CD4-positive, alpha-beta T cell treated with Interferon alpha-2 for 1 hour (primary cell): ENCODE results near the gene ABITRAM.
"Not testable (repeated sequence)": the region's sequence is repeated elsewhere in the genome, so short reads cannot be mapped to it uniquely, and the experiment has no call there.

Source experiments
- DNase-seq, 2 donors: peaks; one replicate each; pipeline ENCODE4 v3.0.0-alpha.2; 2020 to 2022

Gene ABITRAM, protein sequence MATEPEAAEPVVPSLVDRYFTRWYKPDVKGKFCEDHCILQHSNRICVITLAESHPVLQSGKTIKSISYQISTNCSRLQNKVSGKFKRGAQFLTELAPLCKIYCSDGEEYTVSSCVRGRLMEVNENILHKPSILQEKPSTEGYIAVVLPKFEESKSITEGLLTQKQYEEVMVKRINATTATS

DNA sequence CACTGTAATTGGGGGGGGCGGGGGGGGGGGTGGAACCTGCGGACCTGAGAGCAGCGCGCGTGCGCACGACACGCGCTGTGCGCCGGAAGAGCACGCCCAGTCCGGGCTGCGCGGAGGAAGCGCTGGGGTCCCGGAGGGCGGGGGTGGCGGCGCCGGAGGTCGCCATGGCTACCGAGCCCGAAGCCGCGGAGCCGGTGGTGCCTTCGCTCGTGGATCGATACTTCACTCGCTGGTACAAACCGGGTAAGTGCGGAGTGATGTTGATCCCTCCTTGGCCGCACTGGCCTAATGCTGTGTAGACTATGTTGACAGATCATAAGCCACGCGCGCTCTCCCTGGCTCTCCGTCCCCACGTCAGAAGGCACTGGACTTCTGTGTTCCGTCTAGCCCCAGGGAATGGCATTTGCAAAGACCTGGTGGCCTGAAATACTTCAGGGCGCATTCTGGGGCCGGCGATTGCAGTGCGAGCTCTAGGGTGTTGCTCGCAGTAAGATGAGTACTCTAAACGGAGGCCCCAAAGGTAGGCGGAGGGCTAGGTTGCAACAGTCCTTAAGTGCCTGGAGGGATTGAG is at the start of gene ABITRAM:
TSS of gene ABITRAM (plus strand) at position 78 of the 571 bp plus-strand sequence. CDS start at position 165, 87 bp downstream.
- peak; percentile 84 to 86 for DNase-seq

DNA sequence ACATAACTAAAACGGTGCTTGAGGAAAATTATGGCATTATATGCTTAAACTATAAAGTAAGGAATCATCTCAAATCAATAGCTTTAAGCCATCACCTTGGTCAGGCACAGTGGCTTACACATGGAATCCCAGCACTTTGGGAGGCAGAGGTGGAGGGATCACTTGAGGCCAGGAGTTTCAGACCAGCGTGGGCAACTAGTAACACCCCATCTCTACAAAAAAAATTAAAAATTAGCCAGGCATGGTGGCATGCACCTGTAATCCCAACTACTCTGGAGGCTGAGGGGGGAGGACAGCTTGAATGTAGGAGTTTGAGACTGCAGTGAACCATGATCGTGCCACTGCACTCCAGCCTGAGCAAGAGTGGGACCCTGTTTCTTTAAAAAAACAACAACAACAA is 49.5 kb upstream of the ABITRAM start:
- no peak for DNase-seq

DNA sequence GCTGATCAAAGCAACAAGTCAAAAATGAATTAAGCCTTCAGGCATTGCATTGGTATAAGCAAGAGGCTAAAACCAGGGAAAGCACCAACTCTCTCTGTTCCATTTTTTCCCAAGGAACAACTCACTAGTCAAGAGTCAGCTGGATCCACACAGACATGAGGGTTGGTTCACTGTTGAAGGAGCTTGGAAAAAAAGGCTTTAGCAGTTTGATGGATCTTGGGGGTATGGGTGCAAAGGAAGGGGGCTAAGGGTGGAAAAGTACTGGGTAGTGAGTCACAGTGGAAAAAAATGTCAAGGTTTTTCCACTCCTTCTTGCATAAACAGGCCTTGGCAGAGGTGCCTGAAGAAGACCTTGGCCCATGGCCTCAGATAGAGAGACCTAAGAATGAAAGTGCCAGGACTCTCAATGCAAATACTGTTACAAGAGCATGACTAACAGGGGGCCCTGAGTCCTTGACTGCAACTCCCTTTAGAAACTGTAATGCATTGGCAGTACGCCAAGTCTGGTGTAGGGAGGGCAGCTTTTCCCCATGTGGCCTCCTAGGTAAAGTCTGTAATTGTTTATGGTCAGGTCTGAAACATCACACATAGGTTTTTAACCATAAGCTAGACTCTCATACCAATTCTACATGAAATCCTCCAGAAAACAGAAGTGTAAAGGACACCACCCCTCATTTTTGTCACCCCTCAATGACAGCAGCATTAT is 48.4 kb upstream of the ABITRAM start:
- DNase-seq, result no peak

DNA sequence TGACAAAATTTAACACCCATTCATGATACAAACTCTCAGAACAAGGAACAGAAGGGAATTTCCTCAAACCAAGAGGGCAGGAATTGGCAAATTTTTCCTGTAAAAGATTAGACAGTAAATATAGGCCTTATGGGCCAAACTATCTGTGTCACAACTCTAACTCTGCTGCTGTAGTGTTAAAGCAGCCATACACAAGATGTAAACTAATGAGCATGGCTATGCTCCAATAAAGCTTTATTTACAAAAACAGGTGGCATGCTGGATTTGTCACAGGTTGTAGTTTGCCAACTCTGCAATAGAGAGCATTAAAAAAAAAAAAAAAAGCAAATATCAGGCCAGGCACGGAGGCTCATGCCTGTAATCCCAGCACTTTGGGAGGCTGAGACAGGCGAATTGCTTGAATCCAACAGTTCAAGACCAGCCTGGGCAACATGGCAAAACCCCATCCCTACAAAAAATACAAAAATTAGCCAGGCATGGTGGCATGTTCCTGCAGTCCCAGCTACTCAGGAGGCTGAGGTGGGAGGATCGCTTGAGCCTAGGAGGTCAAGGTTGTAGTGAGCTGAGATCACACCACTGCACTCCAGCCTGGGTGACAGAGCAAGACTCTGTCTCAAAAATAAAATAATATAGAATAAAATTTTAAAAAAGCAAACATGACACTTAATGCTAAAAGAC is 47.5 kb upstream of the ABITRAM start:
- DNase-seq, result not testable (repeated sequence)

DNA sequence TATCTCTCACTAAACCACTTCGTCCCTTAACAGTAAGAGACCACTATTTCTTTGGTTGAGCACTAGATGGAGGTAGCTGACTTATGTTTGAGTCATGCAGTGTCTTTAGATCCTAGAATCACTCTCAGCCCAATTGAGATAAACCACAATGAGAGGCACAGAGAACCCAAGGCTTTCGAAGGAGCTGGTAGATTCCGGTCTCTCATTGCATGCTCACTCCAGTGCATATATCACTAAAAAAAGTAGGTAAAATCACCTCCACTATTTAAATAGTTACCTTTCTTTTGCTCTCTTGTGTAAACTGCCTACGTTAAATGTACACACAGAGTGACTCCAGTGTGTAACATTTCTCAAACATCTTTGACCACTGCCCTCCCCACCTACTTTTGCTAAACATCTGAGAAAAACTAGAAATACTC is 44.5 kb upstream of the ABITRAM start:
- DNase-seq, result peak in 1 of 2 donors; percentile 7

DNA sequence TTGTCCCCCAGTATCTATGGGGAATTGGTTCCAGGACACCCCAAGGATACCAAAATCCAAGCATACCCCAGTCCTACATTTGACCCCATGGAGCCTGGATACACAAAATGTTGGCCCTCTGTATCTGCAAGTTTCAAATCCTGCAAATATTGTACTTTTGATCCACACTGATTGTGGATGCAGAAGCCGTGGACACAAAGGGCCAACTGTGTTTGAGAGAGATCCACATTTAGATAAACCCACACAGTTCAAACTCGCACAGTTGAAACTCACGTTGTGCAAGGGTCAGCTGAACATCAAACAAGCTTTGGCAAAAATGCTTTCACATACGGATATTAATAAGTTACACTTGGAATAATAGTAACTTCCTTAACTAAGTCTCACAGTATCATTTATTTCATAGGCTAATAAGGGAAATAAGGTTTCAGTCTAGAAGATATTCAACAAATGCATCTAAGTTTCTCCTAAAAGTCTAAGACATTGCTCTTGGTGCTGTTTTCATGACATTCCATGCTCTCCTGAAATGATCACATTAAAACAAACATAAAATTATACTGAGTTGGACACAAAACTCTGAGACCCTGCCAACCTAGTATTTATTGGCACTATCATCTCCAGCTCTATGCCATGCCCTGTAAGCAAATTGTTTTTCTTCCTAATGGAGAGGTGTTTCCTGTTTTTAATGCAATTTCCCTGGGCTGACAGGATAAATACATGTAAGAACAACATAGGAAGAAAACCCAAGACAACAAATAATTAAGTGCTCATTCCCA is 39.8 kb upstream of the ABITRAM start:
- no peak for DNase-seq

DNA sequence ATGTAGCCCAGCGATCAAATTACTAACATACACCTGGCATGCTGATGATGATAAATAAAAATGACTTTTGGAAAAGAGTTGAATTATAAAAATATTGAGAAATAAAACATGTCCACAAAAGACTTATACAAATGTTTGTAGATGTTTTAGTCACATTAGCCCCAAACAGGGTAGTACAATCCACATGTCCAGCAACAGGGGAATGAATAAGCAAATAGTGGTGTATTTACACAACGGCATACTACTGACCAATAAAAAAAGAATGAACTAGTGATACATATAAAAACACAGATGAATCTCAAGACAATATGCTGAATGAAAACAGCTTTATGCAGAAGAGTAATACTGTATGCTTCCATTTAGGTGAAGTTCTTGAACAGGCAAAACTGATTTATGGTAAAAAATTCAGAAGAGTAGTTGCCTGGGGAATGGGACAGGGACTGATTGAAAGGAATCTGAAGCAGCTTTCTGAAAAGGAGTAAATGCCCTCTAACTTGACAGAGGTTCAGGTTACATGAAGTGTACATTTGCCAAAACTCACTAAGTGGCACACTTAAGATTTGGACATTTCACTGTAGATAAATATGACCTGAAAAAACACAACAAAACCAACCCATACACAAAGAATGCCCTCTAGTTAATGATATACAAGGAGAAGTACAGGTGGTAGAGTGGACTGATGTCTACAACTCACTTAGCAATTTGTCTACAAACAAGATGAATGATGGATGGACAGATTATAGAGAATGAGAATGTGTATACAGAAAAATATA is 36.7 kb upstream of the ABITRAM start:
- no peak for DNase-seq

DNA sequence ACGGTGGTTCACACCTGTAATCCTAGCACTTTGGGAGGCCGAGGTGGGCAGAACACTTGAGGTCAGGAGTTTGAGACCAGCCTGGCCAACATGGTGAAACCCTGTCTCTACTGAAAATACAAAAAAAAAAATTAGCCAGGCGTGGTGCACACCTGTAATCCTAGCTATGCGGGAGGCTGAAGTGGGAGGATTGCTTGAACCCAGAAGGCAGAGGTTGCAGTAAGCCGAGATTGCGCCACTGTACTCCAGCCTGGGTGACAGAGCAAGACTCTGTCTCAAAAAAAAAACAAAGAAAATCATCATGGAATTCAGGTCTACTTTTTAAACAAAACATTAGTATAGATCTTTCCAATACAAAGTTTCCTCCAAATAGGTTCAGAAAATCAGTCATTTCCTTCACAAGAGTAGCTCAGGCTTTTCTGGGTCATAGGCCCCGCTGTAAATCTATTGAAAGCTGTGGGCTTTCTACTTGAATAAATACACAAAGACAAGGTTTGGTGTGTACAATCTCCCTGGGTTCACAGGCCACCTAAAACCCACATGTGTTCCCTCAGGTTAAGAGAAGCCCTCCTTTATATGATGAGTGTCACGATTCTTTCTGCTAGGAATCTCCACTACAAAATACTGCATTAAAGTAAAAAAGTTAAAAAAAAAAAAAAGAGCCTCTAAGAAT is 35.0 kb upstream of the ABITRAM start:
- not testable (repeated sequence) for DNase-seq

DNA sequence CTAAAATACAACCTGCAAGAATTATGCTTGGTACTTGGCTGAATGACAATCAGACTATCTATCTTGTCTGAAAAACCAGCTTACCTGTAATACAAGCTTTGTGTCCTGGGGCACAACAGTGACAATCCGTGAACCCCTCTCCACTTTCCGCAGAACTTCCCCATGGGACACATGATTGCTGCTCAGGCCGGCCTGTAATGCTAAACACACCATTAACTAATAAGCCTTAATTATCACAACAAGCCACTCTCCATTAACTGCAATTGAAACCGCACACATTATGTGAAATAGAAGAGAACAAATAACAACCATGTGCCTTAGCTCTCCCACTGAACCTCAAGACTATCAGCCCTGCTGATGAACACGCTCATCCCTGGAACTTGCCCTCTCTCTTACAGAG is 34.0 kb upstream of the ABITRAM start:
- DNase-seq, result no peak

DNA sequence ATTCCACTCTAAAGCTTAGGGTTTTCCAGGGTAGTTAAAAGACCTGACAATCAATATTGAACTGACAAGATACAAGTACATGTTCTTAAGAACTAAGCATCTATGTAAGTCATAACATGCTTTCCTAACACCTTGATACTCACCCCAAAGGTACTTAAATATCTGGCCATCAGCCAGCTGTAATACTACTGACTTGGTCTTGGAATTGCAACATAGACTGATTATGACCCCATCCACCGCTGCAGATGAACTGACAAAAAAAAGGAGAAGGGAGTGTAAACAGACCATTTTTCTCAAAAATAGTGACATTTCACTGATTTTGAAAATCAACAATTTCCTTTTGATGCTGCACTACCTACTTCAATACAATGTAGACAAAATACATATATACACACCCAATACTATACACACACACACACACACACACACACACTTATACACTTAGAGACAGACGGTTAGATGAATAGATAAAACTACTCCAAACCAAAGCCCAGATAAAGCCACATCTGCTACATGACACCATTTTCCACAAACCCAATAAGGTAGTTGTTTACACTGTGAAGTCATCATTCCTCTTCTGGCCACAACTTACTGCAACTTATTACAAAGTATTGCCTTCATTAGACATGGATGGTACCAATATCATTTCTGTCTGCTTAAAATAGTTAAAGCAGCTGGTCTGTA is 30.6 kb upstream of the ABITRAM start:
- DNase-seq, result no peak

DNA sequence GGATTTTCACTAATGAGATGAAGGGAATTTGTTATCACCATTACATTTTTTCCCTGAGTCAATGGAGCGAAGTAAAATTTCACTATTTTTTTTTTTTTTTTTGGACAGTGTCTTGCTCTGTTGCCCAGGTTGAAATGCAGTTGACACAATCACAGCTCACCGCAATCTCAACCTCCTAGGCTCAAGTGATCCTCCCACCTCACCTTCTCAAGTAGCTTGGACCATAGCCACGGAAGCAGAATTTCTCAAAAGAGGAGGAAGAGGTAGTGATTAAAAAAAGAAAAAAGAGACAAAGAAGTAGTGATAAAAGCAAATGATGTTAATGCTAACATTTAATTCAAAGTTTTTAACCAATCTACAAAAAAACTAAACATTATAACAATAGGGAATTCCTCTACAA is 30.0 kb upstream of the ABITRAM start:
- no peak for DNase-seq

DNA sequence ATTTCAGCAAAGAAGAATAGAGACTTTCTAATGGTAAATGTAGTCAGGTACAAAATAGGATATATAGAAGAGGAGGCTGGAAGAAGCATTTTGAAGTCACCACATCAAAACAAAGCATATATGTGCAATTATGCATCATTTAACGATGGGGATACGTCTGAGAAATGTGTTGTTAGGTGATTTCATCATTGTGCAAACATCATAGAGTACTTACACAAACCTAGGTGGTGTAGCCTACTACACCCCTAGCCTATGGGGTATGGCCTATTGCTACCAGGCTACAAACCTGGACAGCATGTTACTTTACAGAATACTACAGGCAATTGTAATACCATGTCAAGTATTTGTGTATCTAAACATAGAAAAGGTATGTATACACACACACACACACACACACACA is 28.7 kb upstream of the ABITRAM start:
- DNase-seq, result no peak

DNA sequence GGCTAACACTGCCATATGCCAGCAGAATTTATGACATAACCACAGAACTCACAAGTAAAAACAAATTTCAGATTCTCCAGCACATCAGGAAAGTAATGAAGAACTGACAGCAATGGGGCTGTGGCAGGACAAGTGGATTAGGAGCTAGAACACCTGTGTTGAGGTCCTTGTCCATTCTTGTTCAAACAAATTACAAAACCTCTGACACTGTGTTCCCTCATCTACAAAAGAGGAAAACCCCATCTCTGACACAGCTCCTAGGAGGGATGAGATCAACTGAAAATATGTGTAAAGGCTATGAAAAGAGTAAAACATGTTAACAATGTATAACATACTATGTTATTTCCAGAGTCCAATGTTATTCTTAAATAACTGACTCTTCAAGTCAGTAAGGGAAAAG is 23.8 kb upstream of the ABITRAM start:
- DNase-seq, result no peak

DNA sequence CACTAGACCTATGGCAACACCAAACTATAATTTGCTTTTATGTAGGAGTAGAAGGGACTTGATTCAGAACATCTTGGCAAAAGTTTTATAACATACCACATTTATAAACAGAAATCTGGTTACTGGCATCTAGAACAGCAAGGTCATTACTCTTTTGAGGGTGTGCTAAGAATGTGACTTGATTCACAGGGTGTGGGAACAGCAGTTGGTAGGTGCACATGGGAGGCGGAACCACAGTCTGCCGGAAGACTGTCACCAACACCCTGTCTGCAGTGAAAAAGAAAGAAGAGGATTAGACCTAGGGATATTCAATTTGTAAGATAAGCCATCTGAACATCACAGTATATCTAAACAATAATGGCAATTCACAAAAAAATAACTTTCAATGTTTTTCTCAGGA is 23.3 kb upstream of the ABITRAM start:
- no peak for DNase-seq

DNA sequence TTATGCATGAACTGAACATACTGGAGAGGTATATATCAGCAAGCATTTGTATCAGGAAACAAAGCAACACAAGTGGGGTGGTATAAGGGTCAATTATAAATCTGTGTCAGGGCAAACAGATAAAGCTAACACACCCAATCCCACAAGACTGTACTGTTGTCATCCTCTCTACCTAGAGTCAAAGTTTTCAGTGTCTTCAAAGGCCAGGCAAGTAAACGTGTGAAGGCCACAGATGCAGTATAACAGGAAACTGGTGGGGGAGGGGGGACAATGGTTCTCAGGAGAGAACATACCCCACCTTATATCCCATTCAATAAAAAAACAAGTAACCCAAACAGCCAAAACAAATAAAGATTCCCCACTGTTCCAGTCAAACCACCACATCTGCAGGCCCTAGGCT is 22.4 kb upstream of the ABITRAM start:
- DNase-seq, result peak in 1 of 2 donors; percentile 17

DNA sequence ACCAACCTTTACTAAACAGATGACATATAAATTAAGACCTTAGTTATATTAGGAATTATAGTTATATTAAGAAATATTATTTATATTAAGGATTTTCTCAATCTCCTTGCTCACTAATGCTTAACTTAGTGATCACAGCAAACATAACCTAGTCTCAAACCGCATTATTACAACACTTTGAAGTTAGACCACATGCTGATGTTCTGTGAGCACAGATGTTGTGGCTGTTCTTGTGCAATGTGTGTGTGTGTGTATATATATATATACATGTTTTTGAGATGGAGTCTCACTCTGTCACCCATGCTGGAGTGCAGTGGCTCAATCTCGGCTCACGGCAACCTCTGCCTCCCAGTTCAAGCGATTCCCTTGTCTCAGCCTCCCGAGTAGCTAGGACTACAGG is 20.8 kb upstream of the ABITRAM start:
- no peak for DNase-seq

DNA sequence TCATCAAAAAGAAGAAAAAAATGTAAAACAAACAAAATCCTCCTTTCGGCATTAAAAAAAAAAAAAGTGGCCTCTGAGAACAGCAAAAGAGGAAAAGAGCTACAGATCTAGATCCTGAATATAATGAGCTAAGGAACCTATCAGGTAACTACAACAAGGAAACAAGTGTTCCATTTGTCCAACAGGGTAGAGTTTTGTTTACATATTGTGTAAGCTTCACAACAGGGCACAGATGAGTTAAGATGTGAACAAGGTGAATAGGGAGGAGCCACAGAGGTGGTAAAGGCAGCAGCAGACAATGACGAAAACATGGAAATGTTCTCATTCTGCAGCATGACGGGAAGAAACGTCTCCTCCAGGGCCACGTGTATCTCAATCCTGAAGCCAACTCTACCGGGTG is 14.7 kb upstream of the ABITRAM start:
- DNase-seq, result no peak

DNA sequence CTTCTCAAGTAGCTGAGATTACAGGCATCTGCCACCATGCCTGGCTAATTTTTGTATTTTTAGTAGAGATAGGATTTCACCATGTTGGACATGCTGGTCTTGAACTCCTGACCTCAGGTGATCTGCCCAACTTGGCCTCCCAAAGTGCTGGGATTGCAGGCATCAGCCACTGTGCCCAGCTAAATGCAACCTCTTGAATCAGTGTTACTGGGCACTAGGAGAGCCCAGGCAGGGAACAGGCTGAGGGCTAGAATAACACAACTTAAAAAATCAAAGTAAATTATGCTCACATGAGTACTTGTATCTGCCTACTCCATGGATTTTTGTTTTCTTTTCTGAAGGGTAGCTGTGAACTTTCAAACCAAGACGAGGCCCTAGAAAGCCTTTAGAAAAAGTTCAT is 13.8 kb upstream of the ABITRAM start:
- not testable (repeated sequence) for DNase-seq

DNA sequence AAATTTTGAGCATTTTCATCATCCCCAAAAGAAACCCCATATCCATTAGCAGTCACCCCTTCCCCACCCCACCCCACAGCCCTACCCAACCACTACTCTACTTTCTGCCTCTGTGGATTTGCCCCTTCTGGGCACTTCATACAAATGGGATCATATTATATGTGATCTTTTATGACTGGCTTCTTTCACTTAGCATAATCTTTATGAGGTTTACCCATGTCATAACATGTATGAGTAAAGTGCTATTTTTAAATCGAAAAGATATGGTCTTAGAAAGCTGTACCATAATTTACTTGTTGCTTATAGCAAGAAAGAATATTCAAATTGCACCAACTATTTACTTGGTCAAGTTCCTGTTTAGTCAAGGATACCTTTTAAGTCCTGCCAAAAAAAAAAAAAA is 13.0 kb upstream of the ABITRAM start:
- no peak for DNase-seq

DNA sequence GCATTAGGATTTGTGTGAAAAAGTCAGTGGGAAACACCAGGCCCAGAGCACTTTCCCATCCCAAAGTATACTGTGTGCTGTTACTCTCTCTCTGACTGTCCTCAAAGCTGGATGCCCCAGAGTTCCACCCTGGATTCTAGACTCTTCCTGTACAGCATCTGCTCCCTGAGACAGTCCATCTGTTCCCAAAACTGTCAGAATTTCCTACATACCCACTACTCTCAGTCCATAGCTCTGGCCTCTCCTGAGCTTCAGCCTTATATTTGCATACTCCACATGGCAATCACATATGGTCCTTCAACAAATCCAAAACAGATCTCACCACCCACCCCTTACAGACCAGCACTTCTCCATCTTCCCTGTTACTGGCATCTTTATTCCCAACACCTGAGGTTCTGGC is 9.7 kb upstream of the ABITRAM start:
- DNase-seq, result no peak

DNA sequence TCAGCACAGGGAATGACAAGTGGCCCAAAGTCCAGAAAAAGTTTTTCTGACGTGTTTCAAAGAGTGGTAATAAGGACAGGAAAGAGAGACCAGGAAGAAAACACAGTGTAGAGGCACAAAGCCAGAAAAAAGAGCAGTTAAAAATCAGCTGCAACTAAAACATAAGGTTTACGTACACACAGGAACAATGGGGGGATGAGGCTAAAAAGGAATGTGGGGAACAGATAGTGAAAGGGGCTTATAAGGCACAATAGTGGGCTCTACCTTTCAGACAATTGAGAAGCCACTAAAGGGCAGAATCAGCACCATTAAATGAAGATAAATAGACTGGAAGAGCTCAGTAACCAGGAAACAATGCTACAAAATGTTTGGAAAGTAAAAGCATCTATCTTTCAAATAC is 5.8 kb upstream of the ABITRAM start:
- no peak for DNase-seq
